HG03064 (cell line): ENCODE measurements around the gene TRAPPC2L.
"Not testable (repeated sequence)": the region's sequence is repeated elsewhere in the genome, so short reads cannot be mapped to it uniquely, and the experiment has no call there.

ENCODE experiments used
- ATAC-seq: cut with Tn5 transposase; IDR thresholded peaks from one replicate; pipeline ENCODE4 v1.9.1; 2021; ENCODE audit warnings: low read depth; ENCODE audit not compliant: unreplicated experiment

The TRAPPC2L gene

DNA sequence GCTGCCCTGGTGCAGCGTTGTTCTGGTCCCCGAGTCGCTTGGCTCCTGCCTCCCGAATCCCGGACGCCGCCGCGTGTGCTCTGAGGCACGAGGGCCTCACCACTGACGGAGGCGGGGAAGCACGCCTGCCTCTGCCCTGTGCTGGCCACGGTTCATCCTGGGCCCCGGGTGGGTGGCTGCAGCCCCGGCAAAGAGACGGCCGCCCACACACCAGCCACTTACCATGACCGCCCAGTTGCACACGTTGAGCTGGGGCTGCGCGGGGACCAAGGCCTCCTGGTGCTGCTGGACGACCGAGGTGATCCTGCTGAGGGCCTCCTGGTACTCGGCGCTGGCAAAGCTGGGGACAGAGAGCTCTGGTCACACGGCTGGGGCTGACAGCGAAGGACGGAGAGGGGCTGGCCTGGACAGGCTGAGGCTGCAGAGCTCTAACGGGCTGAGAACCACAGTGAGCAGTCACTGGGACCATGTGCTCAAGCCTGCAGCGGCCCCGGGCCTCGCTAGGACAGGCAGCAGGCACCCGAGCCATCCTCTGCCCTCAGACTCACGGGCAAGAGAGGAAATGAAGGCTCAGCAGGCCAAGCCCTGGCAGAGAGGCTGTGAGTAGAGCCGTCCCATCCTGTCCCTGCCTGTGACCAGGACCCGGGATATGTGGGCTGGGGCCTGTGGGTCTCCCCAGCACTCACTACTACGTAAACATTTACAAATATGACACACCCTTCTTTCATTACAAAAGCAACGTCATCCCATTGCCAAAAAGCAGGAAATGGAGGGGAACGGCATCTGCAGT lies 38.9 kb upstream of the TRAPPC2L start:
- no peak for ATAC-seq

GRCh38 chr16:88818575-88818874 lies 38.4 kb upstream of the TRAPPC2L start:
- no peak for ATAC-seq

GRCh38 chr16:88819126-88819525 lies 37.8 kb upstream of the TRAPPC2L start:
- ATAC-seq = no peak

- ATAC-seq = no peak
These were observed 36.4 kb upstream of the TRAPPC2L start for GRCh38 chr16:88820385-88821025.

- no peak for ATAC-seq
These were observed 35.6 kb upstream of the TRAPPC2L start for GRCh38 chr16:88821168-88821850.

- no peak for ATAC-seq
These were observed 34.5 kb upstream of the TRAPPC2L start for GRCh38 chr16:88822281-88823040.

DNA sequence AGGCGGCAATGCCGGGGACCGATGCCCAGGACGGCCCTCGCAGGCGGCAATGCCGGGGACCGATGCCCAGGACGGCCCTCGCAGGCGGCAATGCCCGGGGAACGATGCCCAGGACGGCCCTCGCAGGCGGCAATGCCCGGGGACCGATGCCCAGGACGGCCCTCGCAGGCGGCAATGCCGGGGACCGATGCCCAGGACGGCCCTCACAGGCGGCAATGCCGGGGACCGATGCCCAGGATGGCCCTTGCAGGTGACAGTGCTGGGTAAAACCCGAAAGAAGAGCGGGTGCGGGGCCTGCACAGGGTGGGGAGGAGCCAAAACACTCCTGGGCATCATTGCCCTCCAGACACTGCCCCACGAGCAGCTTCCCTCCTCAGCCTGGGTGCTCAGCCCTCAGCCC lies 33.3 kb upstream of the TRAPPC2L start:
- ATAC-seq = not testable (repeated sequence)

- ATAC-seq = no peak
These were observed 32.5 kb upstream of the TRAPPC2L start for GRCh38 chr16:88824256-88825077.

DNA sequence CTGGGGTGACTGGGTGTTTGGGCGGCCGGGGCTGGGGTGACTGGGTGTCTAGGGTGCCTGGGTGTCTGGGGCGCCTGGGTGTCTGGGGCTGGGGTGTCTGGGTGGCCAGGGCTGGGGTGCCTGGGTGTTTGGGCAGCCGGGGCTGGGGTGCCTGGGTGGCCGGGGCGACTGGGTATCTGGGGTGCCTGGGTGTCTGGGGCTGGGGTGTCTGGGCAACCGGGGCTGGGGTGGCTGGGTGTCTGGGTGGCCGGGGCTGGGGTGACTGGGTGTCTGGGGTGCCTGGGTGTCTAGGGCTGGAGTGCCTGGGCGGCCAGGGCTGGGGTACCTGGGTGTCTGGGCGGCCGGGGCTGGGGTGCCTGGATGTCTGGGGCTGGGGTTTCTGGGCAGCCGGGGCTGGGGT lies 31.8 kb upstream of the TRAPPC2L start:
- no peak for ATAC-seq

GRCh38 chr16:88826070-88826840 lies 30.7 kb upstream of the TRAPPC2L start:
- no peak for ATAC-seq

DNA sequence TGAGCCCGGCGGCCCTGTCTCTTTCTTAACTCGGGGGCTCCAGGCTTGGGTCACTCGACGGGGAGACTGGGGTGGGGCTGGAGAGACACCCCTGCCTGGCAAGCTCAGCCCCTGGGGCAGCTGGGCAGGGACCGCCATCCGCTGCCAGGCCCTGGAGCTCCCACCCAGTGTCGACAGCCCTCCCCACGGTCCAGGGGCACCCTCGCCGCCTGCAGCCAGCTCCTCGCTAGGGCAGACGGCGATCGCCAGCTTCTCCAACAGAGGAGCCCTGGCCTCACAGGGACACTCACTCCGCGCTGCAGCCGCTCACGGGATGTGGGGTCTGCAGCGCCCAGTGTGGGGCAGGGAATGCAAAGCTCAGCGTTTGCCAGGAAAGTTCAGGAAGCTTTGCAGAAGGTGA lies 29.2 kb upstream of the TRAPPC2L start:
- ATAC-seq = no peak

DNA sequence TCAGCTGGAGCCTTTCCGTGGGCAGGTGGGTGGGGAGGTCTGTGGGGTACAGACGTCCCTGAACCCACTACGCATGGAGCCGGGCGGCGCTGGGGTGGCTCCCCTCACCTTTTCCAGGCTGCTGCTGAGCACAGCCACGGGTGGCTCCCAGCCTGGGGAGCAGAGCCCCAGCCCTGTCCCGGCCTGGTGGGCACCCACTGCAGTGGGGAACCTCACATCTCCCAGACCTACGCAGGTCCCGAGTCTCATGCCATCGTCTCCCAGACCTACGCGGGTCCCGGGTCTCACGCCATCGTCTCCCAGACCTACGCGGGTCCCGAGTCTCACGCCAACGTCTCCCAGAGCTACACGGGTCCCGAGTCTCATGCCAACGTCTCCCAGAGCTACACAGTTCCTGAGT lies 28.2 kb upstream of the TRAPPC2L start:
- ATAC-seq = no peak

DNA sequence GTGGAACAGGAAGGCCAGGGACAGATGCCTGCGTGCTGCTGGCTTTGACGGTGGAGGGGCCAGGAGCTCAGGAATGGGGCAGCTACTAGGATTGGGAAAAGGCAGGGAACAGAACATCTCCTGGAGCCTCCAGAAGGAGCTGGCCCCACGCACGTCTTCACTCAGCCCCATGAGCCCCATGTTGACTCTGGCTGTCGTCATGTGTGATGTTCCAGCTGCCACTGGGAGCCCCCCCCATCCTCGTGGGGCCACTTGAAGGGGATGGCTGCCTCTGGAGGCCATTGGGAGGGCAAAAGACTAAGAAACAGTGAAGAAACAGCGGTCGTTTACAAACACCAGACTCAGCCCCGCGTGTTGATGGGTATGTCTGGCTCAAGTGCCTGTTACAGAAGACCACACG lies 26.7 kb upstream of the TRAPPC2L start:
- no peak for ATAC-seq

DNA sequence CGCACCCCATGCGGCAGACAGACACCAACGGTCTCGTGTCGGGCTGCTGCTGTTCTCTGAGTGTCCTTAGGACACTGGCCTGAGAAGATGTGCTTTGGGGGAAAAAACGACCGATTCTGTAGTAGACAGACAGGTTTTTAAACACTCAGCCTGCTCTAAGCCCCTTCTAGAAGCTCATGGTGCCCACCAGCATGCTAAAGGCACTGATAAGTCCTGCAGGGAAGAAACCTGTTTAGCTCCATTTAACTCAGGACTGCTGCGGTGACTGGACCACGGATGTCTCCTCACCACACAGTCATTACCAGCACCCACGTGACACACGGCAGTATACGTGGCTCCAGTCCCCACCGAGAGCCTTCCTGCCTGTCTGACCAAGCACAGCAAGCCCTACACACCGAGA lies 26.1 kb upstream of the TRAPPC2L start:
- ATAC-seq = no peak

DNA sequence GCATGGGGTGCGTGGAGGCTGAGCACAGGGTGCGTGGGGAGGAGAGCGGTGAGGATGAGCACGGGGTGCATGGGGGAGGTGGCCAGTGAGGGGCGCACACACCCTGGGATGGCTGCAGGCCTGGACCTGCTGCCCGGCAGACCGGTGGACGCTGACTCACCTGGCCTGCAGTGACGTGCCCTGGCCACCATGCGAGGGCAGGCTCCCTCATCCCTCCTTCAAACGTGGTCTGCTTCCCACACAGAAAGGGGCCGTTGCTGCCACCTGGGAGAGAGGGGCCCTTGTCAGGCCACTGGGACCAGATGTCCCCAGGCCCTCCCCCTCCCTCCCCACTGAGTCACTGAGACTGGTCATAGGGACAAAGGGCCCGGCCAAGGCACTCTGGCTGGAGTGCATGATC lies 25.1 kb upstream of the TRAPPC2L start:
- no peak for ATAC-seq

DNA sequence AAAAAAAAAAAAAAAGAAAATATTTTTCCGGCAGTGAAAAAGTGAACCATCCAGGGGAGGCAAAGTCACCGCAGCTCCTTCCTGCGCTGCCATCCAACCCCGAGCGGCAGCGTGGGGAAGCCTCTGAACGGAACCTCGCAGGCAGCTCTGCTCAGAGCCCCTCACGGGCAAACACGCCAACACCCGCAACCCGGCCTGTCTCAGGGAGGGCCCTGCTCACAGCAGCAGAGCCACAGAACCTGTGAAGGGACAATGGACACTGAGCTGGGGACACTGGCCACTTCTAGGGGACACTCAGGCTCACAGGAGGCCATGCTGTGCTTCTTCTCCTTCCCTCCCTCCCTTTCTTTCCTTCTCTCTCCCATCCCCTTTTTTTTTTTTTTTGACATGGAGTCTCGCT lies 23.8 kb upstream of the TRAPPC2L start:
- no peak for ATAC-seq

- ATAC-seq = no peak
These were observed 22.3 kb upstream of the TRAPPC2L start for GRCh38 chr16:88834670-88835069.

GRCh38 chr16:88835383-88835782 lies 21.5 kb upstream of the TRAPPC2L start:
- no peak for ATAC-seq

DNA sequence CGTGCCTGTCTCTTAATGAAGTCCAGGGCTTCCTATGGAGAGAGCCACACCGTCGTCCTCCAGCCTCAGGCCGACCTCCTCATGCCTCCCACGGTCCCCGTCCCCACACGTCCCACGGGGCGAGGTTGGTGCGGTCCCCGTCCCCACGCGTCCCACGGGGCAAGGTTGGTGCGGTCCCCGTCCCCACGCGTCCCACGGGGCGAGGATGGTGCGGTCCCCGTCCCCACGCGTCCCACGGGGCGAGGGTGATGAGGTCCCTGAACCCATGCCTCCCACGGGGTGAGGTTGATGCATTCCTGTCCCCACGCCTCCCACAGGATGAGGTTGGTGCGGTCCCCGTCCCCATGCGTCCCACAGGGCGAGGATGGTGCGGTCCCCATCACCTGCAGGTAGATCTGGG lies 21.1 kb upstream of the TRAPPC2L start:
- ATAC-seq = no peak

DNA sequence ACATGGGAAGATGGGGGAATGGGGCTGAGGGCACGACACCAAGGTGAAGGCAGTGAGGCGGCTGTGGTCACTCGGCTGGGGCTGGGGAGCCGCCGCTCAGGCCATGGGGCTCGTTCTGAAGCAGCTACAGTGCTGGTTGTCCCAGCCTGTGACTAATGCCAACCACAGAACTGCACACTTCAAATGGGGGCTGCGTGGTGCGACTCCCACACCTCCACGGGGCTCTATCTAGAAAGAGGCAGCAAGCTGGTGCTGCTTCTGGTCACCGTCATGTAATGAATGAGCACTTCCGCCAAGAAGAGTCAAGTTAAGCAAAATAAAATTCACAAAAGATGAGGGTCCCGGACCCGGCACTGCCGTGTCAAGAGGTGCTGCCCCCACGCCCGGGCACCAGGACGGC lies 20.1 kb upstream of the TRAPPC2L start:
- no peak for ATAC-seq
